GM19043 (cell line): Measurements from ENCODE around the gene PTPRM.

Source experiments
- ATAC-seq: cut with Tn5 transposase; IDR thresholded peaks from one replicate; pipeline ENCODE4 v1.9.1; 2021; ENCODE audit warnings: low read depth; ENCODE audit not compliant: unreplicated experiment

The PTPRM gene

GRCh38 chr18:7878265-7879211 lies 311.4 kb downstream of the PTPRM start:
- ATAC-seq = no peak

- no peak for ATAC-seq
These were observed 312.6 kb downstream of the PTPRM start for GRCh38 chr18:7879717-7880116.

- no peak for ATAC-seq
These were observed 318.7 kb downstream of the PTPRM start for GRCh38 chr18:7885865-7886264.

DNA sequence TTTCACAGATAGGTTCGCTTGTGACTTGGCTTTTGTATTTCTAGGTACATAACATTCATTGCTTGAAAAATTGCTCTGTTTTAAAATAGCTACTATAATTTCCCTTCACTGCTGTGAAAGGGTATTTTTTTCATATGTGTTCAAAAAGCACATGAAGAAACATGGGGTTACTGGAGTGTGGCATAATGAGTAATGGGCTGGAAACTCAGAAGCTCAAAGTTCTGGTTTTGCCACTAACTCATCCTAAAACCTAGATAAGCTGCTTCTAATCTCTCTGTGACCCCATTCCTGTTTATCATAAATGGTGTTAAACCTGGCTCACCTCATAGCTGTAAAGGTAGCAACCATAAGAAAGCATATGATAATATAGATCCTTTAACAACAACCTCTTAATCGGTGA lies 319.3 kb downstream of the PTPRM start:
- ATAC-seq = no peak

DNA sequence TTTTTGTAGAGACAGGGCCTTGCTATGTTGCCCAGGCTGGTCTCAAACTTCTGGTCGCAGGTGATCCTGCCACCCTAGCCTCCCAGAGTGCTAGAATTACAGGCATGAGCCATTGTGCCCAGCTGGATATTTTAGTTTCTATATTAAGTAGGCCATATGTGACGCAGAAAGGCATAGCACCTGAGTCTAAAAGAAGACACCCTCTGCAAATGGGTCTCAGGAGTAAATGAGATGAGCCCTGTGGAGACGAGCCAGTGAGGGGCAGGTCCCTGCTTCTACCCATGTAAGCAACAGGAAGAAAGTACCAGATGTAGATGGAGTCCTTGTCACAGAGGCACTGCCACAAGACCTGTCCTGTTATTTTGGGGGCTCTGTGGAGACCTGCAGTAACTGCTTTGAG lies 322.4 kb downstream of the PTPRM start:
- ATAC-seq = no peak

DNA sequence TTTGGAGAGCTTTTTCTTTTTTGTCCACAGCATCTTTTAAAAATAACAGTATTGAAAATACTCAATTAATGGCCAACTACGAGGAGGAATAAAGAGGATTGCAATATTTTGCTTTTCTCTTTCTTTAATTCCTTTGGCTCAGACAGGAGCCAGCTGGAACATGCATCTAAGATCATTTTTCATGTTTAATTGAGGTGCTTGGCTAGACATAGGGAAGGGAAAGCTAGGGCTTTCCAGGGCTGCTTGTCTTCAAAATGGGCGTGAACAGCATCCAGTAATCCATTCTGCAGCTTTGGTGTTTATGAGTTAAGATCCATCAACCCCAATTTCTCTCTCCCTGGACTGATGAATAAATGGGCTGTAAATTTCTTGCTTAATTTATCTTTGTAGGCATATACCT lies 323.0 kb downstream of the PTPRM start:
- ATAC-seq = no peak

DNA sequence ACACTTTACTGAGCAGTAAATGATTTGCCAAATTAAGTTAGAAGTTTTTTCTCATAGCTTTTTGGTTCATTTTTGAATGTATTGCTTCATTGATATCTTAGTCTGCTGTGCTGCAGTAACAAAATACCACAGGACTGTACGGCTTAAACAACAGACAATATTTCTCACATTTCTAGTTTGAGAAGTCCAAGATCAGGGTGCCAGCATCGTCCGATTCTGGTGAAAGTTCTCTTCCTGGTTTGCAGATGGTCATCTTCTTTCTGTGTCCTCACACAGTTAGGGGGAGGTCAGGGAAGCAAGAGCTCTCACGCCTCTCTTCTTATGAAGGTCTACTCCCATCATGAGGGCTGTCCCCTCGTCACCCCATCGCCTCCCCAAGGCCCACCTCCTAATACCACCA lies 325.4 kb downstream of the PTPRM start:
- no peak for ATAC-seq

GRCh38 chr18:7894592-7894991 lies 327.5 kb downstream of the PTPRM start:
- ATAC-seq = no peak

DNA sequence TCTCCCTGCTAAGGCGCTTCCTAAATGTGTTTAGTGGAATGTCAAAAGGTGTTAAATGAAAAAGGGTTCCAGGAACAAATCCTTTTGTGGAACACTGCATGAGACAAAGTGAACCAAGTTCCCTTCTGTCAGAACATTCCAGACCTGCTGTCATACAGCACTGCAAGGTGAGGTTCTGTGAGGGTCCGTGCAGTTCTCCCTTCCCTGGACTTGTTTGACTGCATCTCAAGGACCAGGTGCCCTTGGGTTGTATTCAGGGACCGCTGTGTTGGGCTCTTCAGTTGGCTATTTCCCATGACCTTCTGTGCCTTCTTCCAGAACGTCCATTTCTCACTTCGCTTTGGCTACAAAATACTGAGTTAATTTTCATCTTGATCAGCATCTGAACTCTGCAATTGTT lies 328.2 kb downstream of the PTPRM start:
- ATAC-seq = no peak

- ATAC-seq = no peak
These were observed 329.0 kb downstream of the PTPRM start for GRCh38 chr18:7896161-7896560.

- ATAC-seq = no peak
These were observed 329.8 kb downstream of the PTPRM start for GRCh38 chr18:7896805-7897518.

GRCh38 chr18:7898181-7898580 lies 331.1 kb downstream of the PTPRM start:
- ATAC-seq = no peak

DNA sequence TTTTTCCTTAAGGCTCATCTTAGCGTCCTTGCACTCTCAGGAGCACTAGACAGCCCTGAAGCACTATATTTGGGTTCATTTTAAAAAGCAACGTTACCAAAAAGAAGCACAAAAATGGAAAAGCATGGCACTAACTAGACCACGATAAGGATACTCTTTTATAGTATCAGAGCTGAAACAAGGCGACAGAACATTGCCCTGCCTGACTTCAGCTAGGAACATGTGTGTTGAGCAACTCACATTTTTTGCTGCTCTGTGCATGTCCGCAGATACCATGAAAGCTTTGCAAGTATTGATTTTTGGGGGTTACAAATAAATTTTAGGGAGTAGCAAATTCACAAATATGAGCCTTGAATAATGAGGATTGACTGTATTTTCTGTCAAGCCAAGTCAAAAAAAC lies 332.0 kb downstream of the PTPRM start:
- no peak for ATAC-seq

DNA sequence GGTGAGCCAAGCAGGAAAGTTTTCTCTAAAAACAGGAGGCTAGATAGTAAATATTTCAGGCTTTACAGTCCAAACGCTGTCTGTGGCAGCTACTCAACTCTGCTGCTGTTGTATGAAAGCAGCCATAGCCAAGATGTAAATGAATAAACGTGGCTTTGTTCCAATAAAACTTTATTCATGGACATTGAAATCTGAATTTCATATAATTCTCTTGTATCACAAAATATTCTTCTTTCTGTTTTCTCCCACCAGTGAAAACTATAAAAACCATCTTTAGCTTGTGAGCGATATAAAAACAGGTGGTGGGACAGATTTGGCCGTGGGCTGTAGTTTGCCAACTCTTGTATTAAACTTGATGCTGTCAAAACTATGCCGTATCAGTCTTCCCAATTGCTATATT lies 333.0 kb downstream of the PTPRM start:
- ATAC-seq = no peak

DNA sequence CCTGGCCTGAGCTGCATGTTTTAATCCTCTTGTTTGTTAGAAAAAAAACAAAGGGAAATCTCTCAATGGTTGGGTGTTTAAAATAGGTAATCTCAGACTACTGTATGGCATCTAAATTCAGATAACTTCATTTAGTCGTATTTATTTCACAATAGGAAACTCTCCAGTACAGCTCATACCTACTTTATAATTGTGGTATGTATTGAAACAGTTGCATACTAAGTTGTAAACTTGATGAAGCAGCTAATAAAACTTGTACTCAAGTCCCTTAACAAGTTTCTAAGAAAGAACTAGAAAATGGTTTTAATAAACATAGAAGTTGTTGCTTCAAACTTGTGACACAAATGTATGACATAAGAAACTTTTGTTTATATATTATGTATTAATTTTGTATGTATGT lies 334.5 kb downstream of the PTPRM start:
- no peak for ATAC-seq

DNA sequence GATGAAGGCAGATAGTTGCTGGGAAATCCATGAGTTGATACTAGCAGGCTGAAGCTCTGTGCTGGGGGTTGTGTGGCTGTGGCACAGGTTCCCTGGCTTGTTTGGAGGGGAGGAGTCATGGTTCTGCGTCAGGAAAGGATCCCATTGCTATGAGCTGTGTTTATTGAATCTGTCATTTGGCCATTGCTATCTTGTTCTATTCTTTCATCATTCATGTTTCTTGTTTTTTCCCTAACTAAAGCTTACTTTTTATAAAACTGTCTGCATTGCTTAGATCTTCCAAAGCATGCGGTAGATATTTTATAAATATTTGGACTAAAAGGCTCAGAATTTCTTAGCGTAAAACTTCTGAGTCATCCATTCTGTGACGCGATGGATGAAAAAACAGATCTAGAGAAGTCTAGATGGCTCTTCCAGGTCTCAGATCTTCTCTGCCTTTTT lies 335.3 kb downstream of the PTPRM start:
- ATAC-seq = no peak

DNA sequence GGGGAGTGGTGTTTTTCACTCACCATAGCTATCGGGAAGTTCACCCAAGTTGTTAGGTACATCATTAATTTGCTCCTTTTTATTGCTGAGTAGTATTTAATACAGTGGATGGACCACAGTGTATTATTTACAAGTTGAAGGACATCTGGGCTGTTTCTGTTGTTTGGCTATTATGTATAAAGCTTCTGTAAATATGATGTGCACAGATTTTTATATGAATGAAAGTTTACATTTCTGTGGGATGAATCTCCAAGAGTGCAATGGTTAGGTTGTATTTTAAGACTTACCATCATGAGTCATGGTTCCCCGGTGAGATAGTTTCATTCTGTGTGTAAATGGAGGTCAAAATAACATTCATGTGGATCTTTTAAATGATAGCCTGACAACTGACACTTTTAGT lies 337.4 kb downstream of the PTPRM start:
- ATAC-seq = no peak

DNA sequence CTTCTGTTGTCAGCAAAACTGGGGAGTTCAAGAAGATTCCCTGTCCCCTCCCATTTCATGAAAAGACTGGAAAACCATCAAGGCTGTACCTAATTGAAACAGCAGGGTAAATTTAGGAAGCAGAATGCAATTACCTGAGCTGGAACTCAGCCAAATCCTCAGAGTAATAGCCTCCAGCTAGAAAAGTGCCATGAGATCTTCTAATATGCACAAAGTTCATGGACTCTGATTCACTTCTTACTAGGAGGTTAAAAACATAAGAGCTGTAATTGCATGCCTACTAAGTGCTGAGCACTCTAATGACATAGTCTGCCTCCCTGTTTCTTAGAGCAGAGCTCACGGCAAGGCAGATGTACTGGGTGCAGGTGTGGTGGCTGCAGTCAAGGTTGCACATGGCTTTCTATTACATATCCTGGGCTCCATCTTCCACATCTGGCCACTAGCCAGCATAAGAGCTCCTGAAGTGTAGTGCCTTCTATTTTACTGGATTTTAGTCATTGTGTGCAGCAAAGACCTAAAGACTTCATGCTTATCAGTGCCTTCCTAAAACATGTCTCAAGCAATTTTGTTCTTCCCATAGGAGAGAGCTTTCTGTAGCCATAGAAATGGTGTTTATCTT lies 341.7 kb downstream of the PTPRM start:
- ATAC-seq = no peak

DNA sequence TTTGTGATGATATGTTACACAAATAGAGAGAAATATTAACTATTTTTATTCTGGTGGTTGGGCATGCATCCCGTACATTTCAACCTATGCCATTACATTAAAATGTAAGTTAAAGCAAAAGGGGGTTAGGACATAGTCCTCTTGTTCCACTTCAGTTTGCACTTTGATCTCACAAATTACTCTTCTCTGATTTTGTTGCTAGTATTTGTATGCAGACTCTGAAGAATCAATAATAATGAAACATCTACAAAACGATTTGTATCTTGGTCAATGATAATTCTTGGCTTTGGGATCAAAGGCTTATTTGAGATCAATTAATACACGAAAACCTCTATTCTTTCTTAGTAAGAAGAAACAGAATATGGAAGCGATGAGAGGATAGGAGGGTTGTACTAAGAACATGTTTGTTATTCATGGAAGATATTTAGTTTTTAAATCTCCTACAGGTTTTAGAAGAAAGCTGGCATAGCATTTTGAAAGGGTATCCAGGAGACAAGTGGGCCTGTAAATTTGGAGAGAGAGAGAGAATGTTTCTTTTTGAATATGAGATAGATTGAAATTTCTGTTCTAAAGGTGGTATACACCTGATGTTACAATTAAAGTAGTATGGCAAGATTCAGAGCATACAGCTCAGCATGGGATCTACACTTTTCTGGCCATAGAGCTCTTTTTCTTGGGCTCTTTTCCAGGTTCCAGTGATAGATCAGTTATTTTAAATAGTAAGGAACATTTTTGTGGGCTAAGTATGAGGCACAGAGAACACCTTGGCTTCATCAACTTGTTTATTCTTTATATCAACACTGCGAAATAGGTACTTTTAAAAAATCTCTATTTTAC lies 347.9 kb downstream of the PTPRM start:
- ATAC-seq = no peak

DNA sequence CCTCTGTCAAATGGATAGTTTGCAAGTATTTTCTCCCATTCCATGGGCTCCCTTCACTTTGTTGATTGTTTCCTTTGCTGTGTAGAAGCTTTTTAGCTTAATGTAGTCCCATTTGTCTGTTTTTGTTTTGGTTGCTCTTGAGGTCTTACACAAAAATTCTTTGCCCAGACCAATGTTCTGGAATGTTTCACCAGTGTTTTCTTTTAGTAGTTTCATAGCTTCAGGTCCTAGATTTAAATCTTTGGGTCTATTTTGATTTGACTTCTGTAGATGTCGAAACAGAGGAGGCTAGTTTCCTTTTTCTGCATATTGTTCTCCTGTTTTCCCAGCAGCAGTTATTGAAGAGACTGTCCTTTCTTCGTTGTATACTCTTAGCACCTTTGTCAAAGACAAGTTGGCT lies 351.6 kb downstream of the PTPRM start:
- no peak for ATAC-seq

DNA sequence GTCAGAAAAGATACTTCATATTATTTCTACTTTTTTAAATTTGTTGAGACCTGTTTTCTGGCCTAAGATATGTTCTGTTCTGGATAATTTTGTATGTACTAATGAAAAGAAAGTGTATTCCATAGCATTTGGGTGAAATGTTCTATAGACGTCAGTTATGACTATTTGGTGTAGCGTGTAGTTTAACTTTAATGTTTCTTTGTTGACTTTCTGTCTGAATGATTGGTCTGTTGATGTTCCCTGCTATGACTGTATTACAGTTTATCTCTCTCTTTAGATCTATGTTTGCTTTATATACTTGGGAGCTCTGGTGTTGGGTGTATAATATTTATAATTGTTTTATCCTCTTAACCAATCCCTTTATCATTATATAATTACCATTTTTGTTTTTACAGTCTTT lies 352.4 kb downstream of the PTPRM start:
- ATAC-seq = no peak
